Adrenal gland (tissue), 5 donors: ENCODE measurements around the gene SLC8A3.

Source experiments
- CTCF ChIP-seq, 6 experiments: fragments of 450-650 bp in 4 of 6; fragments of 200-600 bp in 2 of 6; sonication (generic) in 1 of 6; IDR thresholded peaks; 1 replicate in 5 of 6; 2 replicates in 1 of 6; pipeline versions ENCODE4 v1.5.1 to v1.8.0; 2016 to 2021; ENCODE audit warnings: antibody characterized with exemption in 6 of 6, mild to moderate bottlenecking in 2 of 6, moderate library complexity in 1 of 6
- POLR2A ChIP-seq, 2 donors: fragments of 450-650 bp; IDR thresholded peaks; one replicate each; pipeline ENCODE4 v1.6.1; 2017; ENCODE audit warnings: antibody characterized with exemption in 2 of 2, mild to moderate bottlenecking in 2 of 2, moderate library complexity in 1 of 2
- donor health status: DM: no; HTN: no; CAD: no.

- TF ChIP-seq CTCF (IDR thresholded peaks at IDR 0.05) (no peak), POLR2A (IDR thresholded peaks at IDR 0.05) (no peak)
Measured at GRCh38 chr14:70059545-70059944, 129.2 kb downstream of the SLC8A3 start.
